SW 1271 (cell line): ENCODE data around the gene RHO.
"Not testable (repeated sequence)": the region's sequence is repeated elsewhere in the genome, so short reads cannot be mapped to it uniquely, and the experiment has no call there.

Experiments used
- DNase-seq, 2 experiments: peaks; one replicate each; lab custom pipeline; 2025; lab: John Stamatoyannopoulos, UW

Gene RHO

GRCh38 chr3:129499604-129500333 lies 28.7 kb upstream of the RHO start:
- not testable (repeated sequence) for DNase-seq

GRCh38 chr3:129500334-129500658 lies 28.1 kb upstream of the RHO start:
- no peak for DNase-seq

DNA sequence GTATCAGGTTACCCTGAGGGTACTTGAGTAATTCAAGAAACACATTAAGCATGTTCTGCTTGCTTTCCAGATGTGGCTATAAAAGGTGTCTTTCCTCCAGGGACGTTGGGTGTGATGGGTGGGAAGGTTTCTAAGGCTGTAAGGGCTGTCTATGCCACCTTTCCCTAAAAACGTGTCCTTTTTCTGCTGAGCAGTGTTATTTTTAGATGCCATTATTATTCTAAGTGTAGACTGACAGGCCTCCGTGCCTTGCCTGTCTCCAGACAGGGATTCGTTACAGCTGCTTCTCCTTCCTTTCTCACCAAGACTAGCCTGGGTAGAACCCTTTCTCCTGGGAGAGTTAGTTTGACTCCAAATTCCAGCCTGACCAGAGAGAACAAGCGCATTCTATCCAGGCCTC lies 26.8 kb upstream of the RHO start:
- no peak for DNase-seq

DNA sequence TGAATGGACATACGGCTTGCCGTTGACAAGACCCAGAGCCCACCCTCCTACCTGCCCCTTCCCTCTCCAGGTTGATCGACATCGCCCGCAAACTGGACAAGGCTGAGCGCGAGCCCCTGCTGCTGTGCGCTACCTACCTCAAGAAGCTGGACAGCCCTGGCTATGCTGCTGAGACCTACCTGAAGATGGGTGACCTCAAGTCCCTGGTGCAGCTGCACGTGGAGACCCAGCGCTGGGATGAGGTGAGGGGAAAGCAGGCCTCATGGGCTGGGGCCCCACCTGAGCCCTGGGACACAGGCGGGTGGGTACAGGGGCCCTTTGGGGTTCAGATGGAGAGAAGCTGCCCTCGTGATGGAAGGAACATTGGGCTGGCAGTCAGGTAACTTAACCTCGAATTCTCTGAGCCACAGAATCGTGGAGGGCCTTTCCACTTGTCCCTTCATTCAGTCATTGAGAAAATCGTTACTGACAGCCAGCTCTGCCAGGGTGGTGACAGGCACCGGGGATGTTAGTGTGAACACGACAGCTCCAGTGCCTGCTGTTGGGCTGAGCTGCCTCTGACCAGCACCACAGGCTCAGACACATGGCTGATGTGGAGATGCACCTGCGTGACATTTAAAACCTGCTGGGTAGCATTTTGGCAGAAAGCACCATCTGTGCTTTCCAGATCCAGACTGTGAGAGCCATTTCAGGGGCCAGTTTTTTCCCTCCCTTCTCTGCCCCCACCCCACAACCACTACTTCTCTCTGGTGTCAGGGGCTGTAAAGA lies 25.6 kb upstream of the RHO start:
- no peak for DNase-seq

GRCh38 chr3:129503471-129504291 lies 24.8 kb upstream of the RHO start:
- no peak for DNase-seq

DNA sequence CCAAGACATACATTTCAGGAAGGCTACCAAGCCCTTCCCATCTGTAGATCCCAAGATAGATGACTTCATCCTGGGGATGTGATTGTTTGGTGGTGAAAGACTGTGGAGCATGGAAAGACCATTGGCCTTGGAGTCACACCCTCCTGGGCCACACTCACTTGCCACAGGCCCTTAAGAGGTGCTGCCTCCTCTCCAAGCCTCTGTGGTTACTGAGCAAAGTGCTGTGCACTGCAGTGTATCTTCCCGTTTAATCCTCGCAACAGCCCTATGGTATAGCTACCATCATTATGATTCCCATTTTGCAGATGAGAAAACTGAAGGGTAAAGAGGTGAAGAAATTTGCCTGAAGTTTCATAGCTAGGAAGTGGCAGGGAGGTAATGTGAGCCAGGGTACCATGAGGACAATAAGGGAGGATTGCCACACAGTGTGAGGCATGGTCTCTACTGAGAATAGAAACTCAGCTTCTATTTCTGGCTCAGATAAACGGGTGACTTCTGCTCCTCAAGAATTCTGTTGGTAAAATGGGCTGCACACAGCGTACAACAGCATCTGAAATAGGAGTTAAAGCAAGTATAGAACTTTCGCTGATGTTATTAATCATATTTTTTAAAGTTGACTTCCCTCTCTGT lies 23.9 kb upstream of the RHO start:
- DNase-seq, result no peak

DNA sequence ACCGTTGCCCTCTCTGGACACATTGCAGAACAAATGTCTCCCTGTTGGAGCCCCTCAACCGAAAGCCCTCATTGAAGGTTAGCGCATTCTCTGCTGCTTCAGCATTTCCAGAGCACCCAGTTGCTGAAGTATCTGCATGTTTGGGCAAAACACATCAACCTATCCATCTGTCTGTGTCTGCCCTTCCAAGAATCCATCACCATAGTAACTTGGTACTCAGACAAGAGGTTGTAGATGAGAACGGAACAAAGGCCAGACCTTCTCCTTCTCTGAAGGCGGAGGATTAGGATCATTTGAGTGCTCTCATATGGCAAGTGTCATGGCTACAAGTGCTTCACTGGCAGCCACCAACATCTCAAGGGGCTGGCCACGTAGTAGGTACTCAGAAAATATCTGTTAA lies 23.1 kb upstream of the RHO start:
- DNase-seq, result no peak

GRCh38 chr3:129506231-129506742 lies 22.2 kb upstream of the RHO start:
- DNase-seq, result no peak

GRCh38 chr3:129507181-129507831 lies 21.1 kb upstream of the RHO start:
- no peak for DNase-seq

DNA sequence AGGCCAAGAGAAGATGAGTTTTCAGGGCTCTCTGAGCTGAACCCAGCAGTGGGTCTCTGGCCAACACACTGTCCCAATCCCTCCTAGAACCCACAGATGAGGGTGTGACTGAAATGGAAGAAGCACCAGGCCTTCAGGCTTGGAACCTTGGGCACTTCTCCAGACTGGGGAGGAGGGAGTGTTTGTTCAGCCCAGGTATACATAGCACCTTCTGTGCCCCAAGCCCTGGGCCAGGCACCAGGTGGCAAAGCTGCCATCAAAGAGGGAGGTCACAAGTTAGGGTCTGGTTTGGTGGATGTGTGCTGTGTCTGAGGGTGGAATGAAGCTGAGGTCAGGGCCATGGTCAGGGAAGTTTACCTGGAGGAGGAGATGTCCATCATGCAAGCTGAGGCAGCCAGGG lies 15.8 kb upstream of the RHO start:
- no peak for DNase-seq

- DNase-seq, result no peak
Measured at GRCh38 chr3:129513705-129514104, 14.7 kb upstream of the RHO start.

DNA sequence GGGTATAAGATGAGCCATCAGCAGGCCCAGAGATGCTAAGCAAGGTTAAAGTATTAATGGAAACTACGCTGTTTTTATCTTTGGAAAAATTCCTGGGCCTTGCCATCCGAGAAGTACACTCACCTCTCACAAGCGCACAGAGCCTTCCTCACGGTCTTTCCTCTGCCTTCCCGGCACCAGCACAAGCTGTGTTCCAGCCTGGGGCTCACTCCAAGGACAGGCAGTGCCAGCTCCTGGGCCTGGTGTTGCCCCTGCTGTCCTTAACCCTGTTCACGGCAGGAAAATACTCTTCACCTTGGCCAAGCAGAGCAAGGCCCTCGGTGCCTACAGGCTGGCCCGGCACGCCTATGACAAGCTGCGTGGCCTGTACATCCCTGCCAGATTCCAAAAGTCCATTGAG lies 14.3 kb upstream of the RHO start:
- no peak for DNase-seq

DNA sequence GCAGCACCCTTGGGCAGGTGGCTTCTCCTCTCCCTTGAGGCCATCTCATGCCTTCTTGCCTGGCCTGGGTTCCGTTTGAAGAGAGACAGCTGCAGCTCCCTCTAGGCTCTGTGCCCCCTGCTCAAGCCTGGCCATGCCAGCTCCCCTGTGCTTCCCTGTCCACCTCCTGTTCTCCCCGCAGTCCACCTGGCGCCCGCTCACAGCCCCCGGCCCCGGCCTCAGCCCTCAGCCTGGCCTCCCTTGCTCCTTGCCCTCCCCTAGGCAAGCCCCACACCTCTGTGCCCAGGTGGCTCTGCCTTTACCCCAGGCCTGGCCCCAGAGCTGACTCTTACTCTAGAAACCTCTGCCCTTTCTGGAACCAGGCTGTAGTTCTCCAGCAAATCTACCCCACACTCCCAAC lies 13.9 kb upstream of the RHO start:
- DNase-seq, result no peak

DNA sequence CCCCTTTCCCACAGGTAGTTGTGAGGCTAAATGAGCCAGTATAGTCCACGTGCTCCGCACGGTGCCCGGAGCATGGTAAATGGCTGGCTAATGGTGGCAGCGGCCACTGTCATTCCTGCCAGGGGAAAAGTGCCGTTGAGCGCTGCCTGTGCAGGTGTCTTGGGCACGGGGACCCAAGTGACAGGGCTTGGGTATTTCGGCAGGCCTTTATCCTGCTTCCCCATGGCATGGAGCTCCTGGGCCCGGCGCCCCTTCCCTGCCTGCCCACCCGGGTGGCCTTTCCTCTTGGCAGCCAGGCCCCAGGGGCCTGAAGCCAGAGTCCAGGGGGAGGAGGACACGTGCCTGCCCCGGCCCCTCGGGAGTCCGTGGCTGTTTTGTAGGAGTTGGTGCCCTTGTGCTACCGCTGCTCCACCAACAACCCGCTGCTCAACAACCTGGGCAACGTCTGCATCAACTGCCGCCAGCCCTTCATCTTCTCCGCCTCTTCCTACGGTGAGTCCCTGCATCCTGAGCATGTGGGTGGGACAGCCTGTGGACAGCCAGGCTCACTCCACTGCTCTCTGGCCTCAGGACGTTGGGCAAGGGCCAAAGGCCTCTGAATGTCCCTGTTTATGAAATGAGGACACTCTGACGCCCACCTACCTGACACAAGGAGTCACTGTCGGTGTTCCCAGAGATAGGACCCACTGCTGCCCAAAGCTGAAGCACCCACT lies 13.2 kb upstream of the RHO start:
- not testable (repeated sequence) for DNase-seq

GRCh38 chr3:129515821-129516432 lies 12.5 kb upstream of the RHO start:
- not testable (repeated sequence) for DNase-seq

DNA sequence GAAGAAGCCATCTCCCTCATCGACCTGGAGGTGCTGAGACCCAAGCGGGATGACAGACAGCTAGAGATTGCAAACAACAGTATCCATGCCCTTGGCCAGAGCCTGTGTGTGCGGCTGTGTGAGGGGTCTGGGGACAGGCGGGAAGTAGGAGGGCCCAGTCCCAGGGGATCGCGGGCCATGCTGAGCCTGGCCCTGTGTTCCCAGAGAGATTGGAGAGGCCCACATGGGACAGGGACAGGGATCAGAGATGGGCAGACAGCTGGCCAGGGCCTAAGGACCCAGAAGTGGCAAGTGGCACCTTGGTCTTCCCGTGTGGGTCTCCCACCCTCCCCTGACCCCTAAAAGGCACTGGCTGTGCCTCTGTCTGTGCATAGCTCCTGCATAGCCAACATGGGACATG lies 10.9 kb upstream of the RHO start:
- DNase-seq, result no peak

GRCh38 chr3:129518038-129518561 lies 10.3 kb upstream of the RHO start:
- no peak for DNase-seq

DNA sequence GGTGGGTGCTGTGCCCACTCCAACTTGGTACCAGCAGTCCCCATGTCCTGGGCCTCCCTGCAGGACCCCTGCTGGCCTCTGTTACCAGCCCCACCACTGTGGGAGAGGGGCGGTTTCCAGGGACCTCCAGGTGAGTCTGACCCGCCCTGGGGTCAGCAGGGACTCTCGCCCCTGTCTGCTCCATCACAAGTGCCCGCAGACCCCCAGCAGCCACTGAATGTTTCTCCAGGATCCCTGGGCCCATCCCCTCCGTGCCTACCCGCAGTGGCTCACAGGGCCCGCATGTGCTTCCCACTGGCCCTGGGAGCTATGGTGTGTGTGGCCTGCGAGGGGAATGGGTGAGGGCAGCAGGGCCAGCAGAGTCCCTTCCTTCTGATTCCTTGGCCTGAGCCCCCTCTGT lies 9.9 kb upstream of the RHO start:
- DNase-seq, result no peak

DNA sequence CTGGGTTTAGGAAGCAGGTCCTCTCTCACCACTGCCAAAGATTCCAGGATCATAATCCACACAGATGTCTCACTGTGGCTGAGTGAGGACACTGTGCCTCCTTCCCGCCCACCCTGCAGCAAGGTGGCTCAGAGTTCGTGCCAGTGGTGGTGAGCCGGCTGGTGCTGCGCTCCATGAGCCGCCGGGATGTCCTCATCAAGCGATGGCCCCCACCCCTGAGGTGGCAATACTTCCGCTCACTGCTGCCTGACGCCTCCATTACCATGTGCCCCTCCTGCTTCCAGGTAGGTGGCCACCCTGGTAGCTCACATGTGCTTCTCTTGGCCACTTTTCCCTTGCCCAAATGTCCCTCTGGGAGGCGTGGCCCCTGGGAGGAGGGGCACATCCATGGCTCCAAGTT lies 9.0 kb upstream of the RHO start:
- DNase-seq, result no peak
